Breast epithelium (tissue), 3 donors: ENCODE results near the gene LDHD.

Experiments
- CTCF ChIP-seq, 3 donors: fragments of 450-650 bp; IDR thresholded peaks; one replicate each; pipeline ENCODE4 v1.5.1; 2016 to 2017; ENCODE audit warnings: antibody characterized with exemption in 3 of 3, mild to moderate bottlenecking in 3 of 3, moderate library complexity in 3 of 3
- POLR2A ChIP-seq: fragments of 450-650 bp; IDR thresholded peaks from one replicate; pipeline ENCODE4 v1.6.1; 2016; ENCODE audit warnings: antibody characterized with exemption, mild to moderate bottlenecking, moderate library complexity
- POLR2AphosphoS5 ChIP-seq, 3 donors: sonication (generic); formaldehyde crosslinking; IDR thresholded peaks; one replicate each; pipeline ENCODE4 v1.6.1; 2017; ENCODE audit warnings: antibody characterized with exemption in 3 of 3

DNA sequence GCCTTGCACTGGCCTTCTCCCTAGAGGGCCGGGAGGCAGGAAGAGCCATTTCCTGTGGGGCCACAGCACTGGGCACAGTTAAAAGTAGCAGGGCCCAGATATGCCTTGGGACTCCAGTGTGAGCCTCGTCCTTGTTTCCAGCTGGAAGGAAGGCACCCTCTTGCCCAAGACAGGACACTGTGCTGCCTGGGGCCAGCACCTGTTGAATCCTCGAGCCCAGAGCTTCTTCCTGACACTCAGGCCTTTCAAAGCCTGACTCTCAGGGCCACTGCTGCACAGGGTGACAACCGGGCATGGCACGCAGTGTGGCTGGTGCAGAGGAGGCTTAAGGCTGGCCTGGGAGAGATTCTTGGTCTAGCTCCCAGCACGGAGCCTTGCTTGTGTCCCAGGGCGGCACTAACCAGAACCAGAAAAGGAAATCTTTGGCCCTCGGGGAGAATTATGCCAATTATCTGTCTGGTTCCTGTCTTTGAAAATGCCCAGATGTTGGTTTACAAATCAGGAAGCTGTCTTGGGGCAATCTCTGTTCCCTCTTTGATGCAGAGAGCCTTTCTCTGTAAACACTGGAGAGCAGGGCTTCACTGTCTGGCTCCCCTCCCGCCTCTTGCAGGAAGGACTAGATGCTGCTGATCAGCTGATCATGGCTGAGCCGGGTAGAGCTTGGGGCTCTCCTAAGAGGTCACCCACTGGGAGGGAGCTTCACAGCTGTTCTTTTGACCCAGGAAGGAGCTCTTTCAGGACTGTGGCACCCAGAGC is 11.1 kb downstream of the LDHD start:
- no peak for TF ChIP-seq POLR2A
- no peak for TF ChIP-seq CTCF (IDR thresholded peaks at IDR 0.05)
- no peak for TF ChIP-seq POLR2AphosphoS5 (IDR thresholded peaks at IDR 0.05)
